ENCODE data around the gene STARD13.

Gene STARD13

GRCh38 chr13:33272531-33273124 is 12.9 kb downstream of the STARD13 start:
- DNase-seq = no peak

GRCh38 chr13:33271759-33272158 is 13.8 kb downstream of the STARD13 start:
- DNase-seq = no peak

- no peak for DNase-seq
Measured at GRCh38 chr13:33270895-33271538, 14.5 kb downstream of the STARD13 start.

- no peak for DNase-seq
Measured at GRCh38 chr13:33265607-33266006, 19.9 kb downstream of the STARD13 start.

- no peak for DNase-seq
Measured at GRCh38 chr13:33265133-33265532, 20.4 kb downstream of the STARD13 start.

- DNase-seq = no peak
Measured at GRCh38 chr13:33264620-33264978, 21.0 kb downstream of the STARD13 start.

GRCh38 chr13:33263976-33264619 is 21.5 kb downstream of the STARD13 start:
- DNase-seq = no peak

GRCh38 chr13:33263484-33263883 is 22.1 kb downstream of the STARD13 start:
- DNase-seq = no peak

- no peak for DNase-seq
Measured at GRCh38 chr13:33262997-33263396, 22.6 kb downstream of the STARD13 start.

- DNase-seq = no peak
Measured at GRCh38 chr13:33262594-33262993, 23.0 kb downstream of the STARD13 start.

GRCh38 chr13:33262062-33262487 is 23.5 kb downstream of the STARD13 start:
- DNase-seq = no peak

- no peak for DNase-seq
Measured at GRCh38 chr13:33261387-33262061, 24.0 kb downstream of the STARD13 start.

- no peak for DNase-seq
Measured at GRCh38 chr13:33260168-33261098, 25.1 kb downstream of the STARD13 start.

- DNase-seq = no peak
Measured at GRCh38 chr13:33259296-33259695, 26.3 kb downstream of the STARD13 start.

- DNase-seq = no peak
Measured at GRCh38 chr13:33258808-33259193, 26.8 kb downstream of the STARD13 start.

GRCh38 chr13:33257841-33258807 is 27.4 kb downstream of the STARD13 start:
- DNase-seq = no peak

- DNase-seq = no peak
Measured at GRCh38 chr13:33256148-33256840, 29.3 kb downstream of the STARD13 start.

- no peak for DNase-seq
Measured at GRCh38 chr13:33252135-33252534, 33.4 kb downstream of the STARD13 start.

- DNase-seq = no peak
Measured at GRCh38 chr13:33251131-33251661, 34.4 kb downstream of the STARD13 start.

- no peak for DNase-seq
Measured at GRCh38 chr13:33250609-33251008, 34.9 kb downstream of the STARD13 start.

GRCh38 chr13:33249894-33250293 is 35.7 kb downstream of the STARD13 start:
- no peak for DNase-seq

Data from CD4-positive, alpha-beta T cell treated with Interleukin-15 for 1 hour (primary cell).